Duodenal mucosa (tissue), 2 donors: ENCODE measurements around the gene LYVE1.

Source experiments
- H3K27ac ChIP-seq: one replicate; pipeline ENCODE4 v1.7.0; 2013; ENCODE audit warnings: low read depth, low read length
- H3K27me3 ChIP-seq, 2 donors: one replicate each; pipeline ENCODE4 v1.7.0; 2013; ENCODE audit warnings: low read length in 2 of 2, control low read depth in 1 of 2; ENCODE audit not compliant: insufficient read depth in 2 of 2, control insufficient read depth in 1 of 2
- H3K36me3 ChIP-seq, 2 donors: one replicate each; pipeline ENCODE4 v1.7.0; 2013; ENCODE audit warnings: low read length in 2 of 2, control low read depth in 1 of 2; ENCODE audit not compliant: insufficient read depth in 2 of 2, control insufficient read depth in 1 of 2
- H3K4me1 ChIP-seq, 2 donors: one replicate each; pipeline ENCODE4 v1.7.0; 2013; ENCODE audit warnings: low read length in 2 of 2, control low read depth in 1 of 2; ENCODE audit not compliant: insufficient read depth in 2 of 2, control insufficient read depth in 1 of 2
- H3K4me3 ChIP-seq, 2 donors: one replicate each; pipeline ENCODE4 v1.7.0; 2013; ENCODE audit warnings: low read length in 2 of 2, low read depth in 1 of 2
- H3K9ac ChIP-seq, 2 donors: one replicate each; pipeline ENCODE4 v1.7.0; 2013; ENCODE audit warnings: low read length in 2 of 2, low read depth in 1 of 2
- H3K9me3 ChIP-seq, 2 donors: one replicate each; pipeline ENCODE4 v1.7.0; 2013; ENCODE audit warnings: low read length in 2 of 2, control low read depth in 1 of 2; ENCODE audit not compliant: control insufficient read depth in 1 of 2

The LYVE1 gene

DNA sequence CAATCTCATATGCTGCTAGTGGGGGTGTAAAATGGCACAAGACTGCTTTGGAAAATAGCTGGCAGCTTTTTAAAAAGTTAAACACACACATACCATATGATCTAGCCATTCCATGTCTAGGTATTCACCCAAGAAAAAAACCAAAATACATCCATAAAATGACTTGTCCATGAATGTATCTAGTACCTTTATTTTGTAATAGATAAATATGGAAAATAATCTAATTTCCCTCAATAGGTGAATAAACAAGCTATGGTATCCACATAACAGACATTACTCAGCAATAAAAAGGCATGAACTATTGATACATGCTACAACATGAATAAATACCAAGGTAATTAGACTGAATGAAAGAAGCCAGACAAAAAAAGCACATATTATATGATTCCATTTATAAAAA, 50.3 kb downstream of the LYVE1 start:
- no peak overlapping the region for H3K4me3 ChIP-seq
- no peaks in the 10 kb centered on the region for H3K27me3 ChIP-seq
- H3K27ac ChIP-seq: no peak overlapping the region
- H3K9me3 ChIP-seq: no peaks in the 10 kb centered on the region
- H3K36me3 ChIP-seq: peaks cover 7 to 28% of the 10 kb centered on the region in 2 donors
- H3K4me1 ChIP-seq: no peaks in the 10 kb centered on the region
- H3K9ac ChIP-seq: no peak overlapping the region

- Histone ChIP-seq H3K27ac (no peak overlapping the region), H3K36me3 (peaks cover 4 to 13% of the 10 kb centered on the region in 2 donors), H3K9me3 (no peaks in the 10 kb centered on the region), H3K9ac (no peak overlapping the region), H3K4me1 (no peaks in the 10 kb centered on the region), H3K27me3 (no peaks in the 10 kb centered on the region), H3K4me3 (no peak overlapping the region)
Measured at GRCh38 chr11:10515418-10515817, 53.0 kb downstream of the LYVE1 start.

GRCh38 chr11:10514709-10515108, 53.8 kb downstream of the LYVE1 start:
- Histone ChIP-seq H3K9ac (no peak overlapping the region), H3K27ac (no peak overlapping the region), H3K4me1 (no peaks in the 10 kb centered on the region), H3K4me3 (no peak overlapping the region), H3K9me3 (no peaks in the 10 kb centered on the region), H3K27me3 (no peaks in the 10 kb centered on the region), H3K36me3 (peaks cover 4 to 8% of the 10 kb centered on the region in 2 donors)

DNA sequence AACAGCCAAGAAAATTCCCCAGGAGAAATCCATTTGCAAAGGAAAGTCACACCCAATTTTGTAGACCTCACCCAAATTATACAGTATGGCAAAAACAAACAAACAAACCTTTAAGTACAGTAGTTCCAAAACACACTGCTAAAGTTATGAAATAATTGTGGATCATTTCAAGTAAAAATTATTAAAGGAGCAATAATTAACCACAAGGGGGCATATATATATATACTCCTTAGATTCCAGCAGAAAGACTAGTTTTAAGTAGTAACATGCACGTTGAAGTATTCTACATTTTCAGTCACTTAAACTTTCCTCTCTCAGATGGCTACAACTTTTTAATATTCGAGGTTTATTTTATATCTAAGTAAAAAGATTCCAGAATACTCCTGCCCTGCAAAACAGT, 54.3 kb downstream of the LYVE1 start:
- no peak overlapping the region for H3K9ac ChIP-seq
- no peaks in the 10 kb centered on the region for H3K27me3 ChIP-seq
- H3K27ac ChIP-seq: no peak overlapping the region
- H3K4me3 ChIP-seq: no peak overlapping the region
- no peaks in the 10 kb centered on the region for H3K4me1 ChIP-seq
- no peaks in the 10 kb centered on the region for H3K9me3 ChIP-seq
- peaks cover 4% of the 10 kb centered on the region in 2 donors for H3K36me3 ChIP-seq

DNA sequence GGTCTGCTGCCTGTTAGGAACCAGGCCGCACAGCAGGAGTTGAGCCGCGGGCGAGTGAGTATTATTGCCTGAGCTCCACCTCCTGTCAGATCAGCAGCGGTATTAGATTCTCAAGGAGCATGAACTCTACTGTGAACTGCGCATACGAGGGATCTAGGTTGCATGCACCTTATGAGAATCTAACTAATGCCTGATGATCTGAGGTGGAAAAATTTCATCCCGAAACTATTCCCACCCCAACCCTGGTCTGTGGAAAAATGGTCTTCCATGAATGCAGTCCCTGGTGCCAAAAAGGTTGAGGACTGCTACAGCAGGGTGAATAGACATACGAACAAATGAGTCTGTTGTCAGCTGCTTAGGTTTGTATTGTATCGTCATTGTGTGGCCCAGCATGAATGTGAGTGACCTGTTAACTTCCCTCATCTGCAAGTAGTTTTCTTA, 57.3 kb downstream of the LYVE1 start:
- no peaks in the 10 kb centered on the region for H3K27me3 ChIP-seq
- H3K36me3 ChIP-seq: peaks cover 4 to 6% of the 10 kb centered on the region in 2 donors
- no peak overlapping the region for H3K27ac ChIP-seq
- no peaks in the 10 kb centered on the region for H3K9me3 ChIP-seq
- H3K4me1 ChIP-seq: no peaks in the 10 kb centered on the region
- H3K9ac ChIP-seq: no peak overlapping the region
- H3K4me3 ChIP-seq: no peak overlapping the region
